HFFc6 (cell line): ENCODE data around the gene ACTL7A. TPM values are rescaled to one million over a fixed set of nuclear protein-coding genes. Genes with fewer than 3 reads are reported as not detected.
A peak's percentile ranks its signal among the peaks of the same experiment; 100 is the strongest.

ENCODE experiments used
- DNase-seq: peaks from one replicate; pipeline ENCODE4 v3.0.0-alpha.2; 2018
- H3K27ac Mint-ChIP-seq: 2 replicates; pipeline ENCODE4 v1.8.0; 2020; ENCODE audit warnings: mild to moderate bottlenecking, mixed read lengths
- H3K27me3 Mint-ChIP-seq: 2 replicates; pipeline ENCODE4 v1.8.0; 2021; ENCODE audit warnings: mild to moderate bottlenecking, moderate library complexity, mixed read lengths; ENCODE audit not compliant: insufficient read depth
- H3K36me3 Mint-ChIP-seq: 2 replicates; pipeline ENCODE4 v1.8.0; 2021; ENCODE audit warnings: low read depth, mixed read lengths
- H3K4me1 Mint-ChIP-seq: 2 replicates; pipeline ENCODE4 v1.8.0; 2020; ENCODE audit warnings: low read depth, mixed read lengths
- H3K4me3 Mint-ChIP-seq: 2 replicates; pipeline ENCODE4 v1.8.0; 2020; ENCODE audit warnings: mild to moderate bottlenecking, moderate library complexity, mixed read lengths
- H3K9me3 Mint-ChIP-seq: 2 replicates; pipeline ENCODE4 v1.8.0; 2020; ENCODE audit warnings: mild to moderate bottlenecking, mixed read lengths
- total RNA-seq, 6 experiments: library from RNA; stranded (reverse); fragmentation: NEBNext Ultra II Directional; extraction: Animal tissue kit (Norgen Biotek cat#: 25700); gene quantifications; 2 replicates in 1 of 6; 3 replicates in 5 of 6; pipeline ENCODE4 v1.2.3, GENCODE V29; 2021
- TF ChIP-seq, protein P1 (sequence below): fragments of 200-600 bp; sonication (generic); IDR thresholded peaks from 2 replicates; pipeline ENCODE4 v1.5.0; 2021; ENCODE audit warnings: antibody characterized with exemption, mild to moderate bottlenecking

ACTL7A gene
- total RNA-seq, 6 experiments from 2014 or later = not detected

DNA sequence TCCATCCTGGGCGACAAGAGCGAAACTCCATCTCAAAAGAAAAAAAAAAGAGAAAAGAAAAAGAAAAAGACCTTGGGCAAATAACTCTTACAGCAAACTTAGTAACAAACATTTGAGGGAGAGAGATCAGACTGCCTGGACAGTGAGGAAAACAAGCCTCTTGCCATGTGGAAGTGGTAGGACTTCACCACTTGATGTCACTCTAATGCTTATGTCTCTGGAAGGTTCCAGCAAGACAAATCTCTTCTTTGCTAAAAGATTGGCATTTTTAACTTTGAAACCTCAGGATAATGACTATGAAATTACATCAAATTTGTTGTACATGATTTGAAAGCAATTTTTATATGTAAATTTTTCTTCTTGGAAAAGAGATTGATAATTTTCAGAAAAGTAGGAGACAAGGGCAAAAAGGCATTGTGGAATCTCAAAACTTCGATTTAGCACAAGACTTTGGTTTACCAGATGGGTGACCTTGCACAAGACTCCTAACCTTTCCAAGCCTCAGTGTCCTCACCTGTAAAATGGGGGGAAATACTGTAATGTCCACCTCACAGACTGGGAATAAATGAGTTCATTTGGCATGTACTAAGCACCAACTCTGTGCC lies 11.7 kb upstream of the ACTL7A start:
- Mint-ChIP-seq H3K27ac (no peak overlapping the region), H3K36me3 (no peaks in the 10 kb centered on the region), H3K9me3 (no peaks in the 10 kb centered on the region), H3K4me3 (no peak overlapping the region), H3K27me3 (peaks cover 4% of the 10 kb centered on the region), H3K4me1 (no peaks in the 10 kb centered on the region)
- peak; percentile 36 for DNase-seq
- TF ChIP-seq, protein P1, sequence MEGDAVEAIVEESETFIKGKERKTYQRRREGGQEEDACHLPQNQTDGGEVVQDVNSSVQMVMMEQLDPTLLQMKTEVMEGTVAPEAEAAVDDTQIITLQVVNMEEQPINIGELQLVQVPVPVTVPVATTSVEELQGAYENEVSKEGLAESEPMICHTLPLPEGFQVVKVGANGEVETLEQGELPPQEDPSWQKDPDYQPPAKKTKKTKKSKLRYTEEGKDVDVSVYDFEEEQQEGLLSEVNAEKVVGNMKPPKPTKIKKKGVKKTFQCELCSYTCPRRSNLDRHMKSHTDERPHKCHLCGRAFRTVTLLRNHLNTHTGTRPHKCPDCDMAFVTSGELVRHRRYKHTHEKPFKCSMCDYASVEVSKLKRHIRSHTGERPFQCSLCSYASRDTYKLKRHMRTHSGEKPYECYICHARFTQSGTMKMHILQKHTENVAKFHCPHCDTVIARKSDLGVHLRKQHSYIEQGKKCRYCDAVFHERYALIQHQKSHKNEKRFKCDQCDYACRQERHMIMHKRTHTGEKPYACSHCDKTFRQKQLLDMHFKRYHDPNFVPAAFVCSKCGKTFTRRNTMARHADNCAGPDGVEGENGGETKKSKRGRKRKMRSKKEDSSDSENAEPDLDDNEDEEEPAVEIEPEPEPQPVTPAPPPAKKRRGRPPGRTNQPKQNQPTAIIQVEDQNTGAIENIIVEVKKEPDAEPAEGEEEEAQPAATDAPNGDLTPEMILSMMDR = peak; percentile 59

DNA sequence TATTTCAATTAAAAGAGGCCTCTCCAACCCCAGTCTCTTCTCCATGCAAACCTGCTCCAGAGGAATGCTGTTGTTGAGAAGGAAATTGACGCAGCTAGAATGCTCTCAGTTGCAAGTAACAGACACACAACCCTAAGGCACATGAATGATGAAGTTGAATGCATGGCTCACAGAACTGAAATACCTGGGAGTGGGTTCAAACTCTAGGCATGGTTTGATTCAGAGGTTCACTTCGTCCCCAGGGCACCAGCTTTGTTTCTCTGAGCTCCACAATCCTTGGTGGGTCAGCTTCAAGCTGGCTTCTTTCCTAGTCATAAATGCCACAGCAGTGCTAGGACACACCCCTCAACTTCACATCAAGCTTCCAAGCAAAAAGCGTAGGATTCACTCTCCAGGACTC lies 10.9 kb upstream of the ACTL7A start:
- DNase-seq = no peak
- H3K36me3 Mint-ChIP-seq = no peaks in the 10 kb centered on the region
- H3K27me3 Mint-ChIP-seq = peaks cover 4% of the 10 kb centered on the region
- no peak overlapping the region for H3K4me3 Mint-ChIP-seq
- TF ChIP-seq, protein P1 = no peak
- H3K27ac Mint-ChIP-seq = no peak overlapping the region
- no peaks in the 10 kb centered on the region for H3K4me1 Mint-ChIP-seq
- no peaks in the 10 kb centered on the region for H3K9me3 Mint-ChIP-seq

- no peak overlapping the region for H3K27ac Mint-ChIP-seq
- DNase-seq = no peak
- H3K27me3 Mint-ChIP-seq = peaks cover 4% of the 10 kb centered on the region
- H3K36me3 Mint-ChIP-seq = no peaks in the 10 kb centered on the region; the same call in 1 of the 2 replicates
- H3K9me3 Mint-ChIP-seq = no peaks in the 10 kb centered on the region
- no peaks in the 10 kb centered on the region for H3K4me1 Mint-ChIP-seq
- H3K4me3 Mint-ChIP-seq = no peak overlapping the region
- TF ChIP-seq, protein P1 = no peak
Measured at GRCh38 chr9:108852079-108852478, 10.0 kb upstream of the ACTL7A start.

DNA sequence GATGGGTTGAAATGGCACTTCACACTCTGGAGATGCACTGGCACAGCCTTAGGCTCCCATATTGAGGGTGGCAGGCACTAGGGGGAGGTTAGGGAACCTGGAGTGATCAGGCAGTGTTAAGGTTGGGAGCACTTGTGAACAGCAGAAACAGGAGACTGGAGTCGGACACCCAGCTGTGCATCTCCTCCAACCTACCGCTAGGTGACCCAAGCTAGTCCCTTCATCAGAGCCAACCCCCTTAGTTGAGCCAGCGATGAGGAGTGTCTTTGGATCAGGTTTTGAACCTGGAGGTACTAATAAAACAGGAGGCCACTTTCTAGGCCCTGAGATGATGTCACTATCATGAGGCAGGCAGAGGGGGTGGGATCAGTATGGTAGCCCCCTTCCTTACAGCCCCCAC lies 8.0 kb upstream of the ACTL7A start:
- H3K4me1 Mint-ChIP-seq = peaks cover under 1% of the 10 kb centered on the region; the same call in 1 of the 2 replicates
- H3K27ac Mint-ChIP-seq = no peak overlapping the region
- H3K4me3 Mint-ChIP-seq = no peak overlapping the region
- TF ChIP-seq, protein P1 = no peak
- no peak for DNase-seq
- no peaks in the 10 kb centered on the region; the same call in none of the 2 replicates for H3K9me3 Mint-ChIP-seq
- H3K36me3 Mint-ChIP-seq = peaks cover 6% of the 10 kb centered on the region; the same call in 1 of the 2 replicates
- peaks cover 7% of the 10 kb centered on the region for H3K27me3 Mint-ChIP-seq

DNA sequence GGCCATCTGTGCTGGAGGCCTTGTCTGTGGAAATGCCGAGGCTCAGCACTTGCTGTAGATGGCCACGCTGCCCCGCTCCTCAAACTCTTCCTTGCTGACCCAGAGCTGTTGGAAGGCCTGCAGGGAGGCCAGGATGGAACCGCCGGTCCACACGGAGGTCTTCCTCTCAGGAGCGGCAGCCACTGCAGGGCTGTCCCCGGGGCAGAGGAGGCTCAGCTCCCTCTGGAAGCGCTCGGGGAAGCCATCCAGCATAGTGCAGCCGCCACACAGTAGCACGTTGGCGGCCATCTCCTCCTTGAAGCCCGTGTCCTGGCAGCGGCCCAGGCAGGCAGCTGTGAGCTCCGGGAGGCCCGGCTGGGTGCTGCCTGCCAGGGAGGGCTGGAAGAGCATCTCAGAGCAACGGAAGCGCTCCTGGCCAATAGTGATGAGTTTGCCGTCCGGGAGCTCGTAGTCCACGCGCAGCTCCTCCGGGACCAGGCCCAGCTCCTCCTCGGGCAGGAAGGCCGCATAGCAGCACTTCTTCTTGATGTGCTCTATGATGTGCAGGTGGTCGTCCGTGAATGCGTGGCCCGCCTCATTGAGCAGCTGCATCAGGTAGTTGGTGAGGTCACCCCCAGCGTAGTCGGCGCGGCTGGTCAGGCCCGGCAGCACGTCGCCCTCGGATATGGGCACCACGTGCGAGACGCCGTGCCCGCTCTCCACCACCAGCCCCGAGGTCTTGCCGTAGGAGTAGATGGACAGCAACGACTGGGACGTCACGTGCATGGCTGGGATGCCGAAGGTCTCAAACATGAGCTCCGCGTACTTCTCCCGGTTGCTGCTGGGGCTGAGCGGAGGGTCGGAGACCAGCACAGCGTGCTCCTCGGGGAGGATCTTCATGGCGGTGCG lies 7.2 kb upstream of the ACTL7A start:
- H3K36me3 Mint-ChIP-seq = peaks cover 6% of the 10 kb centered on the region; the same call in 1 of the 2 replicates
- DNase-seq = no peak
- peaks cover 8% of the 10 kb centered on the region for H3K4me1 Mint-ChIP-seq
- H3K9me3 Mint-ChIP-seq = no peaks in the 10 kb centered on the region; the same call in none of the 2 replicates
- peaks cover 6% of the 10 kb centered on the region for H3K27me3 Mint-ChIP-seq
- TF ChIP-seq, protein P1 = no peak
- H3K4me3 Mint-ChIP-seq = no peak overlapping the region
- H3K27ac Mint-ChIP-seq = no peak overlapping the region
